ENCODE measurements around the gene EBNA1BP2. TPM values are rescaled to one million over a fixed set of nuclear protein-coding genes. Genes with fewer than 3 reads are reported as not detected.
"Not testable (repeated sequence)": the region's sequence is repeated elsewhere in the genome, so short reads cannot be mapped to it uniquely, and the experiment has no call there.

Gene EBNA1BP2
- total RNA-seq, 4 donors from 2014 or later, result 41.7 to 60.9 (median 51.7) TPM

- Histone ChIP-seq H3K27ac (no peak overlapping the region), H3K27me3 (peaks cover 17% of the 10 kb centered on the region), H3K9me3 (no peaks in the 10 kb centered on the region), H3K4me1 (no peaks in the 10 kb centered on the region), H3K36me3 (no peaks in the 10 kb centered on the region), H3K4me3 (no peak overlapping the region)
- ATAC-seq, result no peak
- TF ChIP-seq CTCF (IDR thresholded peaks at IDR 0.05) (no peak), POLR2AphosphoS5 (IDR thresholded peaks at IDR 0.05) (no peak), EP300 (IDR thresholded peaks at IDR 0.05) (no peak), POLR2A (IDR thresholded peaks at IDR 0.05) (no peak)
- WGBS, 2 donors (ENCODE audit: low coverage in 1 of 2), result 59 to 83% methylated on average over 3 to 5 of the region's 7 CpGs
These were observed 42.7 kb upstream of the EBNA1BP2 start for GRCh38 chr1:43214501-43215444.

GRCh38 chr1:43208277-43208676 is 36.2 kb upstream of the EBNA1BP2 start:
- H3K36me3 ChIP-seq, H3K27me3 ChIP-seq, ATAC-seq, H3K9me3 ChIP-seq, H3K4me3 ChIP-seq, H3K27ac ChIP-seq: not testable (repeated sequence)
- WGBS, 2 donors (ENCODE audit: low coverage in 1 of 2), result 80 to 93% methylated on average over 1 to 8 of the region's 8 CpGs
- H3K4me1 ChIP-seq, result peaks cover 0 to 16% (median 5%) of the 10 kb centered on the region in 3 donors

GRCh38 chr1:43207229-43207853 is 35.3 kb upstream of the EBNA1BP2 start:
- H3K4me3 ChIP-seq, result no peak overlapping the region
- peak; percentile 35 for ATAC-seq
- no peaks in the 10 kb centered on the region for H3K27me3 ChIP-seq
- 70 to 80% methylated on average over 3 to 12 of the region's 12 CpGs for whole genome bisulfite sequencing, 2 donors (ENCODE audit: low coverage in 1 of 2)
- H3K9me3 ChIP-seq, result peaks cover 0 to 4% (median 0%) of the 10 kb centered on the region in 3 donors
- H3K27ac ChIP-seq, result peak overlapping the region in 3 of 4 donors; percentile 0 to 43 (median 35)
- H3K4me1 ChIP-seq, result peaks cover 0 to 16% (median 5%) of the 10 kb centered on the region in 3 donors
- TF ChIP-seq EP300 (IDR thresholded peaks at IDR 0.05), result no peak
- TF ChIP-seq POLR2A (IDR thresholded peaks at IDR 0.05), result no peak
- TF ChIP-seq POLR2AphosphoS5 (IDR thresholded peaks at IDR 0.05), result no peak
- no peak for TF ChIP-seq CTCF (IDR thresholded peaks at IDR 0.05)
- no peaks in the 10 kb centered on the region for H3K36me3 ChIP-seq

- Histone ChIP-seq H3K27ac (peak overlapping the region in 3 of 4 donors; percentile 0 to 43 (median 35)), H3K27me3 (no peaks in the 10 kb centered on the region), H3K36me3 (no peaks in the 10 kb centered on the region), H3K9me3 (peaks cover 0 to 4% (median 0%) of the 10 kb centered on the region in 3 donors), H3K4me3 (no peak overlapping the region), H3K4me1 (peaks cover 0 to 16% (median 5%) of the 10 kb centered on the region in 3 donors)
- peak; percentile 83 for ATAC-seq
- 17 to 27% methylated on average over 7 to 8 of the region's 10 CpGs for WGBS, 2 donors (ENCODE audit: low coverage in 1 of 2)
- no peak for TF ChIP-seq POLR2A (IDR thresholded peaks at IDR 0.05)
- TF ChIP-seq EP300 (IDR thresholded peaks at IDR 0.05), result no peak
- TF ChIP-seq POLR2AphosphoS5 (IDR thresholded peaks at IDR 0.05), result no peak
These were observed 34.6 kb upstream of the EBNA1BP2 start for GRCh38 chr1:43206600-43207228.

GRCh38 chr1:43205671-43206070 is 33.6 kb upstream of the EBNA1BP2 start:
- Histone ChIP-seq H3K4me3 (no peak overlapping the region), H3K27me3 (no peaks in the 10 kb centered on the region), H3K4me1 (peaks cover 0 to 16% (median 5%) of the 10 kb centered on the region in 3 donors), H3K36me3 (no peaks in the 10 kb centered on the region), H3K9me3 (peaks cover 0 to 4% (median 0%) of the 10 kb centered on the region in 3 donors), H3K27ac (peak overlapping the region in 1 of 4 donors; percentile 35)
- WGBS, 2 donors (ENCODE audit: low coverage in 1 of 2), result 80% methylated on average over 1 of the region's 4 CpGs; no CpG with 5 or more reads in 1 of the 2 donors
- no peak for ATAC-seq
- no peak for TF ChIP-seq POLR2A (IDR thresholded peaks at IDR 0.05)
- no peak for TF ChIP-seq CTCF (IDR thresholded peaks at IDR 0.05)
- no peak for TF ChIP-seq EP300 (IDR thresholded peaks at IDR 0.05)
- TF ChIP-seq POLR2AphosphoS5 (IDR thresholded peaks at IDR 0.05), result no peak
